ENCODE results near the gene KIF25.

Gene KIF25

DNA sequence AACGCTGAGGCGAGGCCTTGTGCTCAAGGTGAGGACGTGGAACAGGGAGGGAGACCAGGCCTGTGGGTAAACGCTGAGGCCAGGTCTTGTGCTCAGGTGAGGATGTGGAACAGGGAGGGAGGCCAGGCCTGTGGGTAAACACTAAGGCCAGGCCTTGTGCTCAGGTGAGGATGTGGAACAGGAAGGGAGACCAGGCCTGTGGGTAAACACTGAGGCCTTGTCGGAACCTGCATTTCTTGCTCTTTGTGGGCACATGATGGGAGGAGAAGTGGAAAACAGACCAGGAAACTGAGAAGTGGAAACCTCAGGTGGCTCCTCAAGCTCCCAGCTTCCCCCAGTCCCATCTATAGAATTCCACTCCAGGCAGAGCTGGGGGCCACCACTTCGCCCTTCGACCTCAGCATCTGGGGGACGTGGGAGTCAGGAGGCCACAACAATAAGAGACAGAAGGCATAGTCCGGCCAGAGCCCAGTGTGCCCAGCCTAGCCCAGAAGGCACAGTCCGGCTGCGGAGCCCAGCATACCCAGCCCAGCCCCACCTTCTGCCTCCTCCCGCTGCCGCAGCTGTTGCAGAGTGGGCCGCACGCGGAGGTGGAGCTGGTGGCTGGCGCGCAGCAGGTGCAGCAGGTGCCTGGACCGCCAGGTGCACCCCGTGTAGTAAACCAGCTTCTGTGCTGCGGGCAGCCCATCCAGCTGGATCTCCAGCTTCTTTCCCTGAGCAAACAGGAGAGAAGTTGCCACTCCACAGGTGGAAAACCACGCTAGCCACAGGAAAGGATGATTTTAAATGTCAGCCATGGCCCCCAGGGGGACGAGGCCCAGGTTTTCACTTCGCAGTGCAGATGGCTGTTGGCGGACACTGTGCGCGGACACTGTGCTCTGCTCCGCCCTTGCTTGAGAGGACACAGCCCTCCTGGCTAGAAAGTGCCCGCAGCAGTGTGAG is 64.1 kb downstream of the KIF25 start:
- Histone ChIP-seq H3K9me3 (ENCODE audit: insufficient read depth, low read depth, low read length) (peaks cover 24% of the 10 kb centered on the region; the same call in 1 of the 2 replicates), H4K20me1 (ENCODE audit: insufficient read depth, low read length, poor library complexity, severe bottlenecking) (no peaks in the 10 kb centered on the region), H3K9me2 (replicated peaks; ENCODE audit: low read depth, low read length) (no peaks in the 10 kb centered on the region), H3K4me3 (ENCODE audit: low read length, poor library complexity, severe bottlenecking) (no peak overlapping the region), H3K4me1 (ENCODE audit: insufficient read depth, low read length, poor library complexity, severe bottlenecking) (no peaks in the 10 kb centered on the region), H3K27me3 (ENCODE audit: insufficient read depth, low read length, poor library complexity, severe bottlenecking) (no peaks in the 10 kb centered on the region), H3F3A (ENCODE audit: low read depth) (no peaks in the 10 kb centered on the region), H3K79me2 (ENCODE audit: insufficient read depth, low read length) (no peaks in the 10 kb centered on the region), H3K4me2 (ENCODE audit: low read depth, low read length, poor library complexity, severe bottlenecking) (no peak overlapping the region), H3K36me3 (ENCODE audit: insufficient read depth, low read length) (no peaks in the 10 kb centered on the region), H2AFZ (ENCODE audit: low read length) (no peak overlapping the region), H3K9ac (ENCODE audit: low read depth, low read length, poor library complexity, severe bottlenecking) (no peak overlapping the region)
- TF ChIP-seq EZH2phosphoT487 (IDR thresholded peaks at IDR 0.05; ENCODE audit: borderline replicate concordance): no peak
- TF ChIP-seq, protein P1, sequence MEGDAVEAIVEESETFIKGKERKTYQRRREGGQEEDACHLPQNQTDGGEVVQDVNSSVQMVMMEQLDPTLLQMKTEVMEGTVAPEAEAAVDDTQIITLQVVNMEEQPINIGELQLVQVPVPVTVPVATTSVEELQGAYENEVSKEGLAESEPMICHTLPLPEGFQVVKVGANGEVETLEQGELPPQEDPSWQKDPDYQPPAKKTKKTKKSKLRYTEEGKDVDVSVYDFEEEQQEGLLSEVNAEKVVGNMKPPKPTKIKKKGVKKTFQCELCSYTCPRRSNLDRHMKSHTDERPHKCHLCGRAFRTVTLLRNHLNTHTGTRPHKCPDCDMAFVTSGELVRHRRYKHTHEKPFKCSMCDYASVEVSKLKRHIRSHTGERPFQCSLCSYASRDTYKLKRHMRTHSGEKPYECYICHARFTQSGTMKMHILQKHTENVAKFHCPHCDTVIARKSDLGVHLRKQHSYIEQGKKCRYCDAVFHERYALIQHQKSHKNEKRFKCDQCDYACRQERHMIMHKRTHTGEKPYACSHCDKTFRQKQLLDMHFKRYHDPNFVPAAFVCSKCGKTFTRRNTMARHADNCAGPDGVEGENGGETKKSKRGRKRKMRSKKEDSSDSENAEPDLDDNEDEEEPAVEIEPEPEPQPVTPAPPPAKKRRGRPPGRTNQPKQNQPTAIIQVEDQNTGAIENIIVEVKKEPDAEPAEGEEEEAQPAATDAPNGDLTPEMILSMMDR (conservative IDR thresholded peaks at IDR 0.05; ENCODE audit: low read length): no peak

DNA sequence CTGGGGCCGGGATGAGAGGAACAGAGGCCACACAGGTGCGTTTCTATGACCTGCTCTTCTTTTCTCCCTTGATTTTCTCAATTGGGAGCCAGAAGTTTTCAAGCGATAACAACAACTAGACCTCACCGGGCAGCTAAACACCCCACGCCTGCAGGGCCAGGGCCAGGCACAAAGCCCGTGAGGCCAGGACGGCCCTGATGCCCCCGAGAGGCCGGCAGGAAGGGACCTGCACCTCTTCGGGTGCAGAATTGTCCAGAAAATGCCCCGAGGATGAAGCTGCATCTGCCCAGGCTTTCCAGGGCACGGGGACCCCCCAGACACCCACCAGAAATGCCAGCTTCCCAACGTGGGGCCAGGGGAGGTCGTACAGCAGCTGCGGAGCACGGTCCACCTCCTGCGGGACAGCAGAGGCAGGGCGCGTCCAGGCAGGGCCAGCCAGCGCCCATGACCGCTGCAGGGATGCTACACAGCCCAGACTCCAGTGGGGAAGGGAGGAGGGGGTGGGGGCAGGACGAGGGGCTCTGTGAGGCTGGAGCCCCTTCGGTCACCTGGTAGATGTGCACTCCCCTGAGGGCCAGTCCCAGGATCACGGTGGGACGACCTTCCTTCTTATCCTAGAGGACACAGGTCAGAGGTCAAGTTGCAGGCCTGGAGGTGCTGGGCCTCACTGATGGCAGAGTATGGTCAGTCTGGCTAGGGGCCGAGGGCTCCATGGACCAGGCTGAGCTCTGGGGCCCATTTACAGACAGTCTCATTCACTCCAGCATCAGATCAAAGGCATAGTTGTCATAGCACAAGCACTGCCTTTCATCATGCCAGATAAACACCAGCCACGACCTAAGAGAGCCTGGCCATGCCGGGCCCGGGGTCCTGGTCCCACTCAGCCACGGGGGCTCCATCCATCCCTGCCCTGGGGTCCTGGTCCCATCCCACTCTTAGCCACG is 65.1 kb downstream of the KIF25 start:
- Histone ChIP-seq H3K4me2 (ENCODE audit: low read depth, low read length, poor library complexity, severe bottlenecking) (no peak overlapping the region), H2AFZ (ENCODE audit: low read length) (no peak overlapping the region), H4K20me1 (ENCODE audit: insufficient read depth, low read length, poor library complexity, severe bottlenecking) (no peaks in the 10 kb centered on the region), H3K27me3 (ENCODE audit: insufficient read depth, low read length, poor library complexity, severe bottlenecking) (no peaks in the 10 kb centered on the region), H3K9me2 (replicated peaks; ENCODE audit: low read depth, low read length) (no peaks in the 10 kb centered on the region), H3K36me3 (ENCODE audit: insufficient read depth, low read length) (no peaks in the 10 kb centered on the region), H3K79me2 (ENCODE audit: insufficient read depth, low read length) (no peaks in the 10 kb centered on the region), H3F3A (ENCODE audit: low read depth) (no peaks in the 10 kb centered on the region), H3K4me1 (ENCODE audit: insufficient read depth, low read length, poor library complexity, severe bottlenecking) (no peaks in the 10 kb centered on the region), H3K9ac (ENCODE audit: low read depth, low read length, poor library complexity, severe bottlenecking) (no peak overlapping the region), H3K9me3 (ENCODE audit: insufficient read depth, low read depth, low read length) (peaks cover 18% of the 10 kb centered on the region; the same call in 1 of the 2 replicates), H3K4me3 (ENCODE audit: low read length, poor library complexity, severe bottlenecking) (no peak overlapping the region)
- TF ChIP-seq, protein P1 (conservative IDR thresholded peaks at IDR 0.05; ENCODE audit: low read length): no peak
- TF ChIP-seq EZH2phosphoT487 (IDR thresholded peaks at IDR 0.05; ENCODE audit: borderline replicate concordance): no peak

DNA sequence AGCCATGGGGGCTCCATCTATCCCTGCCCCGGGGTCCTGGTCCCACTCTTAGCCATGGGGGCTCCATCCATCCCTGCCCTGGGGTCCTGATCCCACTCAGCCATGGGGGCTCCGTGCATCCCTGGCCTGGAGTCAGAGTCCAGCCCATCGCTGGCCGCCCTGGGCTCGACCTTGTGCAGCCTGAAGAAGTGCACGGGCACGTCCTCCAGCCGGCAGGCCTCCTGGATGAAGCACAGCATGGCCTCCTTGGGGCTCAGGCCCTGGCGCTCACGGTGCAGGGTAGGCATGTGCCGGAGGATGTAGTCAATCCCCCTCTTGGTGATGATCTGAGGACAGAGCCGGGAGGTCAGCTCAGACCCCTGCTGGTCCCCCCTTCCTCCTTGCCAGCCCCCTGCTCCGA is 66.0 kb downstream of the KIF25 start:
- no peak for TF ChIP-seq EZH2phosphoT487 (IDR thresholded peaks at IDR 0.05; ENCODE audit: borderline replicate concordance)
- TF ChIP-seq, protein P1 (conservative IDR thresholded peaks at IDR 0.05; ENCODE audit: low read length): no peak
- no peaks in the 10 kb centered on the region for H3K27me3 ChIP-seq (ENCODE audit: insufficient read depth, low read length, poor library complexity, severe bottlenecking)
- no peaks in the 10 kb centered on the region for H3K79me2 ChIP-seq (ENCODE audit: insufficient read depth, low read length)
- H3K4me3 ChIP-seq (ENCODE audit: low read length, poor library complexity, severe bottlenecking): no peak overlapping the region
- no peaks in the 10 kb centered on the region for H3K4me1 ChIP-seq (ENCODE audit: insufficient read depth, low read length, poor library complexity, severe bottlenecking)
- no peaks in the 10 kb centered on the region for H3K36me3 ChIP-seq (ENCODE audit: insufficient read depth, low read length)
- peaks cover 18% of the 10 kb centered on the region; the same call in 1 of the 2 replicates for H3K9me3 ChIP-seq (ENCODE audit: insufficient read depth, low read depth, low read length)
- no peaks in the 10 kb centered on the region for H3K9me2 ChIP-seq (replicated peaks; ENCODE audit: low read depth, low read length)
- no peak overlapping the region for H2AFZ ChIP-seq (ENCODE audit: low read length)
- no peak overlapping the region for H3K4me2 ChIP-seq (ENCODE audit: low read depth, low read length, poor library complexity, severe bottlenecking)
- H3F3A ChIP-seq (ENCODE audit: low read depth): no peaks in the 10 kb centered on the region
- no peaks in the 10 kb centered on the region for H4K20me1 ChIP-seq (ENCODE audit: insufficient read depth, low read length, poor library complexity, severe bottlenecking)
- H3K9ac ChIP-seq (ENCODE audit: low read depth, low read length, poor library complexity, severe bottlenecking): no peak overlapping the region

Data from Loucy (cell line).